ENCODE measurements around the gene ASTE1.

DNA sequence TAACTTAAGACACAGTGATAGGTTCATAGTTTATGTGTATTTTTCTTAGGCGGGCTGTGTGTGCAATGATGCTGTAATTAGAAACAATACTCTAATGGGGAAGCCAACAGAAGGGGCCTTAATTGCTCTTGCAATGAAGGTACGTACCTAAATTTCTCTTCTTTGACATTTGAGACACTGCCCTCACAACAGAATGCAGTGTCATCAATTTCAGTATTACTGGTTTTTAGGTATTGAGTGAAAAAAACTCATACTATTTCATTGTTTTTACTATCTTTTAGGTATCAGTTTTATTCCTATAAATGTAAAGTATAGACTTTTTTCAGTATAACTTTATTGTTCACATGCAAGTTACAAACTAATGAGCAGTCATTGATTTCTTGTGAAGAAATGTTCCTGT lies 59.3 kb downstream of the ASTE1 start:
- TF ChIP-seq, protein P1, sequence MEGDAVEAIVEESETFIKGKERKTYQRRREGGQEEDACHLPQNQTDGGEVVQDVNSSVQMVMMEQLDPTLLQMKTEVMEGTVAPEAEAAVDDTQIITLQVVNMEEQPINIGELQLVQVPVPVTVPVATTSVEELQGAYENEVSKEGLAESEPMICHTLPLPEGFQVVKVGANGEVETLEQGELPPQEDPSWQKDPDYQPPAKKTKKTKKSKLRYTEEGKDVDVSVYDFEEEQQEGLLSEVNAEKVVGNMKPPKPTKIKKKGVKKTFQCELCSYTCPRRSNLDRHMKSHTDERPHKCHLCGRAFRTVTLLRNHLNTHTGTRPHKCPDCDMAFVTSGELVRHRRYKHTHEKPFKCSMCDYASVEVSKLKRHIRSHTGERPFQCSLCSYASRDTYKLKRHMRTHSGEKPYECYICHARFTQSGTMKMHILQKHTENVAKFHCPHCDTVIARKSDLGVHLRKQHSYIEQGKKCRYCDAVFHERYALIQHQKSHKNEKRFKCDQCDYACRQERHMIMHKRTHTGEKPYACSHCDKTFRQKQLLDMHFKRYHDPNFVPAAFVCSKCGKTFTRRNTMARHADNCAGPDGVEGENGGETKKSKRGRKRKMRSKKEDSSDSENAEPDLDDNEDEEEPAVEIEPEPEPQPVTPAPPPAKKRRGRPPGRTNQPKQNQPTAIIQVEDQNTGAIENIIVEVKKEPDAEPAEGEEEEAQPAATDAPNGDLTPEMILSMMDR (conservative IDR thresholded peaks at IDR 0.05 in 1 of 2, IDR thresholded peaks at IDR 0.05 in 1 of 2; ENCODE audit: low read depth in 1 of 2, low read length in 2 of 2): no peak
- TF ChIP-seq EZH2 (IDR thresholded peaks at IDR 0.05; ENCODE audit: low read length, missing control alignments): no peak
